ENCODE results near the gene LTBP1. TPM values are rescaled to one million over a fixed set of nuclear protein-coding genes. Genes with fewer than 3 reads are reported as not detected.

Gene LTBP1
- total RNA-seq, 1 donor from 2014 or later, result 3.9 TPM

- no peak overlapping the region for H3K4me3 Mint-ChIP-seq (ENCODE audit: unreplicated experiment)
- peaks cover 3% of the 10 kb centered on the region for H3K4me1 Mint-ChIP-seq (ENCODE audit: low read depth, unreplicated experiment)
- no peaks in the 10 kb centered on the region for H3K27me3 Mint-ChIP-seq (ENCODE audit: unreplicated experiment)
- no peak overlapping the region for H3K27ac Mint-ChIP-seq (ENCODE audit: unreplicated experiment)
- no peaks in the 10 kb centered on the region for H3K9me3 Mint-ChIP-seq (ENCODE audit: unreplicated experiment)
- DNase-seq, result no peak
- TF ChIP-seq CTCF (IDR thresholded peaks at IDR 0.05; ENCODE audit: partially characterized antibody, unreplicated experiment), result no peak
- H3K36me3 Mint-ChIP-seq (ENCODE audit: unreplicated experiment), result no peaks in the 10 kb centered on the region
Measured at GRCh38 chr2:33195891-33196290, 249.1 kb downstream of the LTBP1 start.

- no peaks in the 10 kb centered on the region for H3K9me3 Mint-ChIP-seq (ENCODE audit: unreplicated experiment)
- TF ChIP-seq CTCF (IDR thresholded peaks at IDR 0.05; ENCODE audit: partially characterized antibody, unreplicated experiment), result no peak
- no peaks in the 10 kb centered on the region for H3K27me3 Mint-ChIP-seq (ENCODE audit: unreplicated experiment)
- H3K27ac Mint-ChIP-seq (ENCODE audit: unreplicated experiment), result no peak overlapping the region
- peaks cover 3% of the 10 kb centered on the region for H3K4me1 Mint-ChIP-seq (ENCODE audit: low read depth, unreplicated experiment)
- H3K4me3 Mint-ChIP-seq (ENCODE audit: unreplicated experiment), result no peak overlapping the region
- no peak for DNase-seq
- no peaks in the 10 kb centered on the region for H3K36me3 Mint-ChIP-seq (ENCODE audit: unreplicated experiment)
Measured at GRCh38 chr2:33196700-33197099, 249.9 kb downstream of the LTBP1 start.

GRCh38 chr2:33197198-33197938 is 250.6 kb downstream of the LTBP1 start:
- no peak overlapping the region for H3K4me3 Mint-ChIP-seq (ENCODE audit: unreplicated experiment)
- no peaks in the 10 kb centered on the region for H3K27me3 Mint-ChIP-seq (ENCODE audit: unreplicated experiment)
- no peaks in the 10 kb centered on the region for H3K9me3 Mint-ChIP-seq (ENCODE audit: unreplicated experiment)
- H3K4me1 Mint-ChIP-seq (ENCODE audit: low read depth, unreplicated experiment), result peaks cover 1% of the 10 kb centered on the region
- TF ChIP-seq CTCF (IDR thresholded peaks at IDR 0.05; ENCODE audit: partially characterized antibody, unreplicated experiment), result no peak
- H3K36me3 Mint-ChIP-seq (ENCODE audit: unreplicated experiment), result no peaks in the 10 kb centered on the region
- no peak for DNase-seq
- no peak overlapping the region for H3K27ac Mint-ChIP-seq (ENCODE audit: unreplicated experiment)

GRCh38 chr2:33202641-33203522 is 256.1 kb downstream of the LTBP1 start:
- no peak overlapping the region for H3K27ac Mint-ChIP-seq (ENCODE audit: unreplicated experiment)
- H3K27me3 Mint-ChIP-seq (ENCODE audit: unreplicated experiment), result no peaks in the 10 kb centered on the region
- H3K4me3 Mint-ChIP-seq (ENCODE audit: unreplicated experiment), result no peak overlapping the region
- no peaks in the 10 kb centered on the region for H3K36me3 Mint-ChIP-seq (ENCODE audit: unreplicated experiment)
- peaks cover 14% of the 10 kb centered on the region for H3K4me1 Mint-ChIP-seq (ENCODE audit: low read depth, unreplicated experiment)
- no peak for DNase-seq
- TF ChIP-seq CTCF (IDR thresholded peaks at IDR 0.05; ENCODE audit: partially characterized antibody, unreplicated experiment), result no peak
- peaks cover 2% of the 10 kb centered on the region for H3K9me3 Mint-ChIP-seq (ENCODE audit: unreplicated experiment)

- H3K27ac Mint-ChIP-seq (ENCODE audit: unreplicated experiment), result peak overlapping the region; percentile 59
- TF ChIP-seq CTCF (IDR thresholded peaks at IDR 0.05; ENCODE audit: partially characterized antibody, unreplicated experiment), result no peak
- H3K4me1 Mint-ChIP-seq (ENCODE audit: low read depth, unreplicated experiment), result peaks cover 22% of the 10 kb centered on the region
- H3K36me3 Mint-ChIP-seq (ENCODE audit: unreplicated experiment), result no peaks in the 10 kb centered on the region
- H3K9me3 Mint-ChIP-seq (ENCODE audit: unreplicated experiment), result peaks cover 5% of the 10 kb centered on the region
- no peak for DNase-seq
- no peak overlapping the region for H3K4me3 Mint-ChIP-seq (ENCODE audit: unreplicated experiment)
- H3K27me3 Mint-ChIP-seq (ENCODE audit: unreplicated experiment), result no peaks in the 10 kb centered on the region
Measured at GRCh38 chr2:33204945-33205344, 258.2 kb downstream of the LTBP1 start.

Measured in glutamatergic neuron (in vitro differentiated cells).